ENCODE data around the gene IL10RB.
"Not testable (repeated sequence)": the region's sequence is repeated elsewhere in the genome, so short reads cannot be mapped to it uniquely, and the experiment has no call there.

Gene IL10RB
- 1.7 to 5.5 (median 4.3) reads per million in 4 donors for total RNA-seq

DNA sequence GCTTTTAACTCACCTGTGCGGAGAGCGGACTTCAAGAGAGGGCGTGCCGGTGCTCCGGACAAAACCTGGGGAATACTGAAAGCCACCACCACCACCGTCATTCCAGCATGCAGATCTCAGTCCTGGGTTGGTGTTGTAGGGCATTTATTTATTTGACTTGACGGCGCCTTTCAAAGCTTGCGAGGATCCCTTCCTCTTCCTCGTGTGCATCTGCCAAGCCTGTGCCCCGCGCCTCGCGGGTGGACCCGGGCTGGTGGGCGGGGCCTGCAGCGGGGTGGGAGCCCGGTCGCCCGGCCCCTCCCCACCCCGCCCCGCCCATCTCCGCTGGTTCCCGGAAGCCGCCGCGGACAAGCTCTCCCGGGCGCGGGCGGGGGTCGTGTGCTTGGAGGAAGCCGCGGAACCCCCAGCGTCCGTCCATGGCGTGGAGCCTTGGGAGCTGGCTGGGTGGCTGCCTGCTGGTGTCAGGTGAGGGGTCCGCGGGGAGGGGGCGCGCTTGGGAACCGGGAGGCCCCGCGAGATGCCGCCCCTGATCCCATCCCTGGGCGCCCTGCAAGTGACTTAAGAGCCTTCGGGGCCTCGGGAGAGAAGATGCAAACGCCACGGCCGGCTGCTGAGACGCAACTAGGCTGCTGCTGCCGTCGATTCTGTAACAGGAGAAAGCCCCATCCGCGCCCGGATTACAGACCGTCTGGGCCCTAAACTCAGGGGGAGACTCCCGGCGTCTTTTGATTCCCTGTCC lies at the start of gene IL10RB:
Gene IL10RB, plus strand, starts transcription at position 318 of the 739 bp plus-strand sequence. Its CDS starts 99 bp downstream, at position 417.
- peak; percentile 61 to 79 (median 66) for DNase-seq

GRCh38 chr21:33217138-33217520 lies 49.0 kb upstream of the IL10RB start:
- no peak for DNase-seq

- DNase-seq = no peak
These were observed 46.9 kb upstream of the IL10RB start for GRCh38 chr21:33219300-33219699.

DNA sequence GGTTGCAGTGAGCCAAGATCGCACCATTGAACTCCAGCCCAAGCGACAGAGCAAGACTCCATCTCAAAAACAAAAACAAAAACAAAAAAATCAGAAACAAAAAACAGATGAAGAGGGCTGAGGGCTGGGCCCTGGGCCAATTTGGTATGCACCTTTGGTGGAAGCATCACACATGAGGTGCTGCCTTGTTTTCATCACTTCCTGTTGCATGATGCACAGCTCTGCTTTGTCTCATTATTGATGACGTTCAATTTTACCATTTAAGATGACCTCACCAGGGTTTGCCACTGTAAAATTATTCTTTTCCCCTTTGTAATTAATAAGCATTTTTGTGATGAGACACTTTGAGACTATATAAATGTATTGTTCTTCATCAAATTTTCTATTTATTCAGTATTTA lies 46.2 kb upstream of the IL10RB start:
- DNase-seq = peak in 1 of 5 donors; percentile 51

DNA sequence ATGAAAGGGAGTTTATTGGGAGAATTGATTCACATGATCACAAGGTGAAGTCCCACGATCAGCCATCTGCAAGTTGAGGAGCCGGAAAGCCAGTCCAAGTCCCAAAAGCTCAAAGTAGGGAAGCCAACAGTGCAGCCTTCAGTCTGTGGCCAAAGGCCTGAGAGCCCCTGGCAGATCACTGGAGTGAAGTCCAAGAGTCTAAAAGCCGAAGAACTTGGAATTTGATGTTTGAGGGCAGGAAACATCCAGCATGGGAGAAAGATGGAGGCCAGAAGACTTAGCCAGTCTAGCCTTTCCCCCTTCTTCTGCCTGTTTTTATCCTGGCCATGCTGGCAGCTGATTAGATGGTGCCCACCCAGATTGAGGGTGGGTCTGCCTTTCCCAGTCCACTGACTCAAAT lies 40.8 kb upstream of the IL10RB start:
- DNase-seq = not testable (repeated sequence)

DNA sequence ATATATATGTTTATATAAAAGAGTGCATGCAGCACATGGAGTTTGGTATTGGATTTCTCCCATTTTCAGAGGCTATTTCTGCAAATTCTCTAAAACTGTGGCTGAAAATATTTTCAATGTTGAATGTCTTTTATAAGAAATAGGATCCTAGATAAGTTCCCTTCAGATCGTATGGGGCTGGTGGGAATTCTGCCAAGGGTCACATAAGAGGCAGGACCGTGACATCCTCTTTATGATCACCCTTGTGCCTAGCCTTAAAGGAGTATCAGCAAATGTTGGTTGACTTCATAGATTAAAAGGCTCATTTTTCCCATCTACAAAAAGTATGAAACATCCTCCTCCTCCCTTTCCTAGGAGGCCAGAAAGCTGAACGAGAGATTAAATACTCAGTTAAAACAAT lies 37.7 kb upstream of the IL10RB start:
- DNase-seq = no peak

DNA sequence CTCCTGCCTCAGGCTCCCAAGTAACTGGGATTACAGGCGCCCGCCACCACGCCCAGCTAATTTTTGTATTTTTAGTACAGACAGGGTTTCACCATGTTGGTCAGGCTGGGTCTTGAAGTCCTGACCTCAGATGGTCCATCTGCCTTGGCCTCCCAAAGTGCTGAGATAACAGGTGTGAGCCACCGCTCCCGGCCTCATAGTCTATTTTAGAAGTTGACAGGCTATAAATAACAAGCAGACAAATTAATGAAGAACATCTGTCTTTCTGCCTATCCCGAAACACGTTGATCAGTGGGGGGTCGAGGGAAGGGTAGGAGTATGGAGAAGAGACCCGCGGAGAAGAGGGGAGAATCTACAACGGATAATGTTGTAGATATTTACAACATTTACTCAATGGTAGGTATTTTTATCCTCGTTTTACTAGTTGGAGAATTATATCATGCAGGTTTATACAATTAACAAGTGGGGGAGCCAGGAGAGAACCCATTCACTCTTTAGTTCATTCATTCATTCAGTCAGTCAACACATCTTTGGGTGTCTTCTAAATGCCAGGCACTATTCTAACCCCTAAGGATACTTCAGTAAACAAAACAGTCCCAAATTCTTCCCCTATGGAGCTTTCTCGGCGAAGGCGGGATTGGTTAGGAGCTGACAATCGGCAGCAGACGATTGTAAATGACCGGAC lies 36.9 kb upstream of the IL10RB start:
- DNase-seq = no peak

DNA sequence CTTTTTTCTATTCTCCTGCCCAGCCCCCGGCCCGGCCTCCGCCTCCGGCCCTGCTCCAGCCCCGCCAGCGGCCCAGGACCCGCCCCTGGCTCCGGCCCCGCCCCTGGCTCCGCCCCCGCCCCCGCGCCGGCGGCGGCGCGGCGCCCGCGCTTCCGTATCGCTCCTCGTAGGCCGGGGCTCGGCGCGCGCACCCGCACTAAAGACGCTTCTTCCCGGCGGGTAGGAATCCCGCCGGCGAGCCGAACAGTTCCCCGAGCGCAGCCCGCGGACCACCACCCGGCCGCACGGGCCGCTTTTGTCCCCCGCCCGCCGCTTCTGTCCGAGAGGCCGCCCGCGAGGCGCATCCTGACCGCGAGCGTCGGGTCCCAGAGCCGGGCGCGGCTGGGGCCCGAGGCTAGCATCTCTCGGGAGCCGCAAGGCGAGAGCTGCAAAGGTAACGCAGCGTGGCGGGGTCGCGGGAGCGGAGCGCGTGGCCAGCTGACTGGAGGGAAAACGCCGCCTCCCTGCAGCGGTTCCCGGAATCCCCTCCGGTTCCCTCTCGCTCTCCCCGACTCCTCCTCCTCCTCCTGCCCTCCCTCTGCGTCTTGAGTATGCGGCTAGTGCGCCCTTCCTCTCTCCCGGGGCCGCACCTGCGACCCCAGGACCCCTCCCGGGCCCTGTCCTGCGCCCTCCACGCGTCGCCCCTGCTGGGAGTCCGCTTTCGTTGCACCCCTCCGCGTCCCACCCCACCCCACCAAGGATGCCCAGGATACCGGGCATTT lies 36.2 kb upstream of the IL10RB start, which contains the start of gene IFNAR2:
Gene IFNAR2, plus strand, starts transcription at position 155 of the 761 bp plus-strand sequence. CDS start 11,985 bp downstream, outside the sequence.
- peak; percentile 57 to 76 (median 63) for DNase-seq

GRCh38 chr21:33230545-33231324 lies 35.4 kb upstream of the IL10RB start:
- DNase-seq = peak; percentile 20 to 40 (median 30)

- DNase-seq = peak in 1 of 5 donors; percentile 73
These were observed 34.6 kb upstream of the IL10RB start for GRCh38 chr21:33231526-33231925.

GRCh38 chr21:33232291-33233034 lies 33.7 kb upstream of the IL10RB start:
- no peak for DNase-seq

DNA sequence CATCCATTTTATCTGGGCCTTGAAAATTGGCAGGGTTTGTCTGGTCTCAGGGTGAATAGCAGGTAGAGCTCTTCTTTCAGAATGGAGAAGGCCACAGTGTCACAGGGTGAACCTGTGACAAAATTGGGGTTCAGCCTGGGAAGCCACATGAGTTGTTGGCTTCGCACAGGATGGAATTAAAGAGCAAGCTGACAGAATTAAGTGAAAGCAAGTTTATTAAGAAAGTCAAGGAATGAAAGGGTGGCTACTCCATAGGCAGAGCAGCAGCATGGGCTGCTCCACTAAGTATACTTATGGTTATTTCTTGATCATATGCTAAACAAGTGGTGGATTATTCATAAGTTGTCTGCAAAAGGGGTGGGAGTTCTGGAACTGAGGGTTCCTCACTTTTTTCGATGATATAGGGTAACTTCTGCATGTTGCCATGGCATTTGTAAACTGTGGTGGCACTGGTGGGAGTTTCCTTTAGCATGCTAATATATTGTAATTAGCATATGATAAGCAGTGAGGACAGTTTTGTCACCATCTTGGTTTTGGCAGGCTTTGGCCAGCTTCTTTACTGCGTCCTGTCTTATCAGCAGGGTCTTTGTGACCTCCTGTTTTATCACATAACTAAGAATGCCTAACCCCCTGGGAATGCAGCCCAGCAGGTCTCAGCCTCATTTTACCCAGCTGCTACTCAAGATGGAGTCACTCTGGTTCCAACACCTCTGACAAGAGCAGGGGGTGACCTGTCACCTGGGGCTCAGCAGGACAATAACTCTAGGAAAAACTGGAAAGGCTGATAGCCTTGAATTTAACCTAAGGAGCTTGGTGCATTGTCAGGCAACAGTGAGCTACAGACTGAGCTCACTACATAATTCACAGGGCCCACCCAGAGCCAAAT lies 31.3 kb upstream of the IL10RB start:
- DNase-seq = no peak

DNA sequence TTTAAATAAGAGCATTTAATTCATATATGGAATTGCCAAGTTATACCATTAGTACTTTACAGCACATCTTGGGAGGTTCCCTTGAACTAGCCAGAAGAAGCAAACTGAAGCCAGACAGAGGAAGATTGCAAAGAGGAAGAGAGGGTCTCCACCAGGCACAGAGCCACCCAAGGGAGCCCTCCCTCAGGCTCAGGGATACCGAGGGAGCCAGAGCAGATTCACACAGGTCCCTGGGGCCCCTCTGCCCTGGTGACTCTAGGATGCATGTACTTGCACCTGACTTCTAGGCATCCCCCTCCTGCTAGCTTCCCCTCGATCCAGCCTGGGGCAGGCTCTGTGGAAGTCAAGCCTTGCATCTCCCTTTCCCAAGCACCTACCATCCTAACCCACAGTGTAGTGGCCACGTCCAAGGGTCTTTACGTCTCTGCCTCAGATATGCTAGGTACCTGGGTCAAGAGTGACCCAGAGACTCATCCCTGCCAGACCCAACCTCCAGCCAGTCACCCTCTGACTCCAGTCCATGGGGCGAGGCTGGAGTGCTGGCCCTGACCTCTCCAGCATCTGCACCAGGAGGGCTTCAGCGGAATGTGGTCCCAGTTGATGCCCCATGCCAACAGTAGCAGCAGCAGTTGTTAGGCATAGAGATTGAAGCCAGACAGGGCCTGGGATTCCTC lies 30.0 kb upstream of the IL10RB start:
- DNase-seq = no peak

DNA sequence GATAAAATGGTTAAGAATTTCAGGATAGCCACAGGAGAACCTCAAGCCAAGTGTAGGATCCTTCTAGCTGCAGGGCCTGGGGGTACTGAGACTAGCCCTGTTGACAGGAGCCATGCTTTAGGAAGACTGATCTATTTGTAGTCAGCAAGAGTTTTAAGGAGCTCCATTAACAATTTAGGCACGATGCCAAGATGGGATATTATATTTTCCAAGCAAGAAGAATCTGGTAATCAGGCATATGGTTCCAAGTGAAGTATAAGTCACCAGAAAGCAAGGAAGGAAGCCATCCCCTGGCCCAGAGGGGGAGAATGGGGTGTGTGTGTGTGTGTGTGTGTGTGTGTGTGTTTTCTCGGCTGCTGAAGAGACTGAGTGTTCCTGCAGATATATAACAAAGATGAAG lies 29.4 kb upstream of the IL10RB start:
- no peak for DNase-seq

DNA sequence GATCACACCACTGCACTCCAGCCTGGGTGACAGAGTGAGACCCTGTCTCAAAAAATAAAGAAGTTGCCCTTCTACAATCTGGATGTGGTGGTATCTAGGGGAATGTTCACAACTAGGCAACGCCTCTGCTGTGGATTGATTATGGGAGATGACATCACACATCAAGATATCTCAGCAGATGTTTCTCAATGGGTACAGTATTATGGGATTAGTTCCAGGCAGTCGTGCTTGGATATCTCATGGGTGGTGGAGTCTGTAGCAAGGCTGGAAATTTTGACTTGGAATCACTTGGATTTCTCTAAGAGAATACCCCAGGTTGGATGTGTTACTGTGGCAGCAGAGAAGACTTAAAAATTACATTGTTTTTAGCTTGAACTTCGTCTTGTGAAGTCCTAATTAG lies 28.7 kb upstream of the IL10RB start:
- no peak for DNase-seq

GRCh38 chr21:33238146-33238545 lies 28.0 kb upstream of the IL10RB start:
- peak in 1 of 5 donors; percentile 44 for DNase-seq

DNA sequence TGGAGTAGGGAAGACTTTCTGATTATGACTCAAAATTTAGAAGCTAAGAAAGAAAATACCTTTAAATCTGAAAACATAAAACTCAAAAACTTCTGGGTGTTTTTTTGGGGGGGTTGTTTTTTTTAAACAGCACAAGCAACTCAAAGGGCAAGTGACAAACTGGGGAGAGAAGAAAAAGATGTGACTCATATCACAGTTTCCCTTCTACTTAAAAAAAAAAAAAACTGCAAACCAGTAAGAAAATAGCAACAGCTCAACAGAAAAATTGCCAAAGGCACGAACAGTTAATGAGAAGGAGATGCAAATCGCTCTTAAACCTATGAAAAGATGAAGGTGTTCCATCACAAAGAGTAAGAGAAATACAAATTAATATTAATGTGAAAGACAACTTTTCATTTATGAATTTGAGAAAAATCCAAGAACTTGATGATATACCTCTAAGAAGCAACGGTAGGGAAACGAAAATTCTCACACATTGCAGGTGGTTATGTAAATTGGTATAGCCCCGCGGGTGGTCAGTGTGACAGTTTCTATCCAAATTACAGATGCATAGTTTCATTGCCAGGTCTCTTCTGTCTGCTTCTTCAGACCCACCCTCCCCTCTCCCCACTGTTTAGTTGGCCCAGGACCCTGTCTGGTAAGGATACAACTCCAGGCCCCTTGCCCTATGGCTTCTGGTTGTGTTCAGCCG lies 27.5 kb upstream of the IL10RB start:
- peak in 1 of 5 donors; percentile 76 for DNase-seq

DNA sequence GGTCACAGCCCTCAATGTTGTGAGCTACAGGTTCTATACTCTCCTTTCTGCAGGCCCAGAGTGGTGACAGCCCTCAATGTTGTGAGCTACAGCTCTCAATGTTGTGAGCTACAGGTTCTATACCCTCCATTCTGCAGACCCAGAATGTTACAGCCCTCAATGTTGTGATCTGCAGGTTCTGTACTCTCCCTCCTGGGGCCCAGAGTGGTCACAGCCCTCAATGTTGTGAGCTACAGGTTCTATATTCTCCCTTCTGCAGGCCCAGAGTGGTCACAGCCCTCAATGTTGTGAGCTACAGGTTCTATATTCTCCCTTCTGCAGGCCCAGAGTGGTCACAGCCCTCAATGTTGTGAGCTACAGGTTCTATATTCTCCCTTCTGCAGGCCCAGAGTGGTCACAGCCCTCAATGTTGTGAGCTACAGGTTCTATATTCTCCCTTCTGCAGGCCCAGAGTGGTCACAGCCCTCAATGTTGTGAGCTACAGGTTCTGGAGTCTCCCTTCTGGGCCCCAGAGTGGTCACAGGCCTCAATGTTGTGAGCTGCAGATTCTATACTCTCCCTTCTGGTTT lies 26.5 kb upstream of the IL10RB start:
- not testable (repeated sequence) for DNase-seq

- no peak for DNase-seq
These were observed 25.8 kb upstream of the IL10RB start for GRCh38 chr21:33240404-33240803.
